Measurements from ENCODE around the gene BRDT. TPM values are rescaled to one million over a fixed set of nuclear protein-coding genes. Genes with fewer than 3 reads are reported as not detected.

The BRDT gene
- total RNA-seq (under 1 TPM in 1 of 2 donors, not detected in 1; 0.68 TPM), total RNA-seq (0 to 0.15 reads per million in 2 donors)

- no peaks in the 10 kb centered on the region for H3K36me3 Mint-ChIP-seq (ENCODE audit: low read depth)
- no peak for DNase-seq
- H3K27me3 Mint-ChIP-seq, result no peaks in the 10 kb centered on the region
Measured at GRCh38 chr1:91949356-91949699, at the start of gene BRDT. BRDT (plus strand) TSS chr1:91949401; CDS start chr1:91962755, 13,354 bp downstream.

GRCh38 chr1:91900562-91900961 is 48.6 kb upstream of the BRDT start:
- no peak overlapping the region for H3K27ac Mint-ChIP-seq

More at GRCh38 chr1:91949356-91949699, at the start of gene BRDT:
- peaks cover 13% of the 10 kb centered on the region for H3K4me1 Mint-ChIP-seq
- no peak for ATAC-seq
- peak within 1 kb of the TSS; percentile 85 for H3K27ac Mint-ChIP-seq
- H3K9me3 ChIP-seq (ENCODE audit: control insufficient read depth, low read length, poor library complexity, severe bottlenecking), result no peaks in the 10 kb centered on the region
- H3K4me3 Mint-ChIP-seq, result peak within 1 kb of the TSS; percentile 75

DNA sequence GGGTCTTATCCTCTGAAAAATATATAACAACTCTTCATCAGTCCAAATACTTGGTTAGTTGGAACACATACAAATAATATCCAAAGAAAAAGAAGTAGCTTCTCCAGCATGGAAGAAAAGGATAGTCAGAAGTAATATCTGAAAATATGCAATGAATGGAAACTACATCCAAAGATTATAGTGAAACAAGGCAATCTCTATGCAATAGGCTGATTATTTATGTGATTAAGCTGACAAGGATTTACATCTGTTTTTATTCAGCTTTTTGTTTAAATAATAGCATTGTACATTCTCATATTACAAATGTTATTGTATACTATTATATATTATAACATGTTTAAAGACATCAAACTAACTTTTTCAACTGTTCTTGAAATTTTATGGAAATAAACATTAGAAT is 48.0 kb upstream of the BRDT start:
- no peaks in the 10 kb centered on the region for H3K9me3 ChIP-seq (ENCODE audit: control insufficient read depth, low read length, poor library complexity, severe bottlenecking)
- no peak for ATAC-seq
- no peak overlapping the region for H3K27ac Mint-ChIP-seq

More at GRCh38 chr1:91900562-91900961, 48.6 kb upstream of the BRDT start:
- H3K4me3 Mint-ChIP-seq, result no peak overlapping the region
- no peaks in the 10 kb centered on the region for H3K36me3 Mint-ChIP-seq (ENCODE audit: low read depth)
- DNase-seq, result no peak
- H3K4me1 Mint-ChIP-seq, result peaks cover 6% of the 10 kb centered on the region
- no peak for ATAC-seq
- no peaks in the 10 kb centered on the region for H3K9me3 ChIP-seq (ENCODE audit: control insufficient read depth, low read length, poor library complexity, severe bottlenecking)
- no peaks in the 10 kb centered on the region for H3K27me3 Mint-ChIP-seq

GRCh38 chr1:91912266-91912665 is 36.9 kb upstream of the BRDT start:
- Mint-ChIP-seq H3K4me3 (no peak overlapping the region), H3K4me1 (no peaks in the 10 kb centered on the region), H3K27ac (no peak overlapping the region), H3K27me3 (no peaks in the 10 kb centered on the region), H3K36me3 (ENCODE audit: low read depth) (no peaks in the 10 kb centered on the region)
- no peaks in the 10 kb centered on the region for H3K9me3 ChIP-seq (ENCODE audit: control insufficient read depth, low read length, poor library complexity, severe bottlenecking)
- DNase-seq (no peak), ATAC-seq (no peak)

More for the DNA sequence above, 48.0 kb upstream of the BRDT start:
- H3K36me3 Mint-ChIP-seq (ENCODE audit: low read depth), result no peaks in the 10 kb centered on the region
- peaks cover 2% of the 10 kb centered on the region for H3K4me1 Mint-ChIP-seq
- no peak for DNase-seq
- H3K4me3 Mint-ChIP-seq, result no peak overlapping the region
- no peaks in the 10 kb centered on the region for H3K27me3 Mint-ChIP-seq

GRCh38 chr1:91913018-91913417 is 36.2 kb upstream of the BRDT start:
- H3K27ac Mint-ChIP-seq, result no peak overlapping the region
- no peak for ATAC-seq
- no peaks in the 10 kb centered on the region for H3K9me3 ChIP-seq (ENCODE audit: control insufficient read depth, low read length, poor library complexity, severe bottlenecking)
- H3K36me3 Mint-ChIP-seq (ENCODE audit: low read depth), result no peaks in the 10 kb centered on the region
- no peaks in the 10 kb centered on the region for H3K27me3 Mint-ChIP-seq
- no peak overlapping the region for H3K4me3 Mint-ChIP-seq
- DNase-seq, result no peak
- no peaks in the 10 kb centered on the region for H3K4me1 Mint-ChIP-seq

DNA sequence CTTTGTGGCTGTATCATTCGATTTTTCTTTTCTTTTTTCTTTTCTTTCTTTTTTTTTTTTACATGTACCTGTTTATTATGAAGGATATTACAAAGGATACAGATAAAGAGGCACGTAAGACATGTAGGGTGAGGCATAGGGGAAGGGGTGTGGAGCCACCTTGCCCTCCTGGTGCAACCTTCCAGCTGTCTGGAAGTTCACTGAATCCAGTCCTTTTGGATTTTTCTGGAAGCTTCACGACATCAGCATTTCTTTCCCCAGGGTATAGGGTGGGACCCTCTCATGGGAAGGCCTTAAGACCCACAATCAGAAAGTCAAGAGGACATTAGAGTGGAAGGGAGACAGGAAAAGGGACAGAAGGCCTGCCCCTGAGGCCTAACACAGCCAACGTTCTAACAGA is 33.2 kb upstream of the BRDT start:
- DNase-seq (no peak), ATAC-seq (no peak)
- Mint-ChIP-seq H3K27ac (no peak overlapping the region), H3K4me1 (no peaks in the 10 kb centered on the region), H3K4me3 (no peak overlapping the region), H3K36me3 (ENCODE audit: low read depth) (no peaks in the 10 kb centered on the region), H3K27me3 (peaks cover 4% of the 10 kb centered on the region)
- H3K9me3 ChIP-seq (ENCODE audit: control insufficient read depth, low read length, poor library complexity, severe bottlenecking), result no peaks in the 10 kb centered on the region

- no peak overlapping the region for H3K4me3 Mint-ChIP-seq
- H3K36me3 Mint-ChIP-seq (ENCODE audit: low read depth), result no peaks in the 10 kb centered on the region
- no peak for ATAC-seq
- H3K27ac Mint-ChIP-seq, result no peak overlapping the region
- H3K27me3 Mint-ChIP-seq, result peaks cover 4% of the 10 kb centered on the region
- no peaks in the 10 kb centered on the region for H3K4me1 Mint-ChIP-seq
- H3K9me3 ChIP-seq (ENCODE audit: control insufficient read depth, low read length, poor library complexity, severe bottlenecking), result no peaks in the 10 kb centered on the region
- no peak for DNase-seq
Measured at GRCh38 chr1:91916811-91917460, 32.3 kb upstream of the BRDT start.

DNA sequence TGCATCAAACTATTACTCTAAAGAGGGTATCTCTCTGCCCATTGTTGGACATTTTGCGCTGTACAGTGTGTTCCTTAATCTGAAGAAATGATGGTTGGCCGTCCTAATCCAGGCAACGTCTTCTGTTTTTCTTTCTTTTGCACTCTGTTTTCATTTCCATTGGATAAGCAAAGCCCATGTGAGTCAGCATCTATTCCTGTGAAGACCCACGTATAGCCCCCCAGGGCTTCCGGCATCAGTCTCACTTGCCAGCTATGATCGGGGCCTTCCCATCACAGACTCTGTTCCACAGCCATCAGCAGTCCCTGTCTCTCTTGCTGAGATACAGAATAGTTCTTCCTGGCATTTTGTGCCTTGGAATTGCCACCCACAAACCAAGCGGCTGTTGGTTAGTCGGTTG is 29.2 kb upstream of the BRDT start:
- no peaks in the 10 kb centered on the region for H3K9me3 ChIP-seq (ENCODE audit: control insufficient read depth, low read length, poor library complexity, severe bottlenecking)
- H3K36me3 Mint-ChIP-seq (ENCODE audit: low read depth), result peaks cover 3% of the 10 kb centered on the region
- no peak overlapping the region for H3K27ac Mint-ChIP-seq
- peaks cover 8% of the 10 kb centered on the region for H3K4me1 Mint-ChIP-seq
- peaks cover 4% of the 10 kb centered on the region for H3K27me3 Mint-ChIP-seq
- no peak overlapping the region for H3K4me3 Mint-ChIP-seq
- DNase-seq (no peak), ATAC-seq (no peak)

GRCh38 chr1:91924146-91924545 is 25.1 kb upstream of the BRDT start:
- Mint-ChIP-seq H3K36me3 (ENCODE audit: low read depth) (peaks cover 3% of the 10 kb centered on the region), H3K27me3 (peaks cover 4% of the 10 kb centered on the region), H3K27ac (peak overlapping the region; percentile 66), H3K4me3 (no peak overlapping the region), H3K4me1 (peaks cover 9% of the 10 kb centered on the region)
- H3K9me3 ChIP-seq (ENCODE audit: control insufficient read depth, low read length, poor library complexity, severe bottlenecking), result no peaks in the 10 kb centered on the region
- no peak for DNase-seq
- no peak for ATAC-seq

- H3K9me3 ChIP-seq (ENCODE audit: control insufficient read depth, low read length, poor library complexity, severe bottlenecking), result no peaks in the 10 kb centered on the region
- H3K4me1 Mint-ChIP-seq, result peaks cover 10% of the 10 kb centered on the region
- H3K27ac Mint-ChIP-seq, result no peak overlapping the region
- ATAC-seq, result no peak
- no peaks in the 10 kb centered on the region for H3K27me3 Mint-ChIP-seq
- H3K36me3 Mint-ChIP-seq (ENCODE audit: low read depth), result peaks cover 3% of the 10 kb centered on the region
- no peak for DNase-seq
- H3K4me3 Mint-ChIP-seq, result no peak overlapping the region
Measured at GRCh38 chr1:91925644-91926435, 23.4 kb upstream of the BRDT start.

DNA sequence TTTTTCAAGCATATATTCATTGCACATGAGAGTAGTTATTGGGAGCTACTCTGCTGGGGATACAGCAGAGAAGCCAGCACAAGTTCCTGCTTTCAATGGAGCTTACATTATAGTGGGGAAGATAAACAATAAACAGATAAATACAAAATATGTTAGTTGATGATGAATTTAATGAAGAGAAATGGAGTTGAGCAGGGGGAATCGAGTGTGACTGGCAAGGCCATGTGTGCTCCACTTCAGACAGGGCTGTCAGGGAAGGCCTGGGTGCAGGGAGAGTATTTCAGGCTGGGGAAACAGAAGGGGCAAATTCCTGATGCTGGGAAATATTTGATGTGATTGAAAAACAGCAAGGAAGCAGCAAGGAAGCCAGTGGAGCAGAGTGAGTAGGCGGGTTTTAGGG is 21.2 kb upstream of the BRDT start:
- no peak overlapping the region for H3K27ac Mint-ChIP-seq
- no peak overlapping the region for H3K4me3 Mint-ChIP-seq
- H3K4me1 Mint-ChIP-seq, result peaks cover 10% of the 10 kb centered on the region
- no peak for ATAC-seq
- peaks cover 3% of the 10 kb centered on the region for H3K36me3 Mint-ChIP-seq (ENCODE audit: low read depth)
- DNase-seq, result no peak
- H3K27me3 Mint-ChIP-seq, result no peaks in the 10 kb centered on the region
- H3K9me3 ChIP-seq (ENCODE audit: control insufficient read depth, low read length, poor library complexity, severe bottlenecking), result no peaks in the 10 kb centered on the region

DNA sequence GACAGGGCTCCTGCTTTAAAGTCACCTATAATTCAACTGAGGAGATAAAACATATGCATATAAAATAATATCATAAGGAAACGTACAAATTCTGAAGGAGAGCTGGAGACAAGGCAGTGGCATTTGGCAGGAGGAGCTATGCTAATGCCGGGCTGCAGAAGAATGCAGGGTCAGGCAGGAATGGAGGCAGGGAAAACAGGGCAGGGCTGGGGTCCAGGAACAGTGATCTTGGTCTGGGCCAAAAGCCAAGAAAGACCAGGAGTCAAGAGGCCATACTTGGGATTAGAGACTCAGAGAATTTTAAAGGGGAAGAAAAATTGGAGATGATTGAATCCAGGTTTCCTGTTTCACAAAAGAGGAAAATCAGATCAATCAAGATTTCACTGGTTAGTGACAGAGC is 20.0 kb upstream of the BRDT start:
- peaks cover 5% of the 10 kb centered on the region for H3K4me1 Mint-ChIP-seq
- no peaks in the 10 kb centered on the region for H3K27me3 Mint-ChIP-seq
- ATAC-seq (no peak), DNase-seq (no peak)
- H3K36me3 Mint-ChIP-seq (ENCODE audit: low read depth), result peaks cover under 1% of the 10 kb centered on the region
- no peaks in the 10 kb centered on the region for H3K9me3 ChIP-seq (ENCODE audit: control insufficient read depth, low read length, poor library complexity, severe bottlenecking)
- H3K27ac Mint-ChIP-seq, result peak overlapping the region; percentile 16
- no peak overlapping the region for H3K4me3 Mint-ChIP-seq

DNA sequence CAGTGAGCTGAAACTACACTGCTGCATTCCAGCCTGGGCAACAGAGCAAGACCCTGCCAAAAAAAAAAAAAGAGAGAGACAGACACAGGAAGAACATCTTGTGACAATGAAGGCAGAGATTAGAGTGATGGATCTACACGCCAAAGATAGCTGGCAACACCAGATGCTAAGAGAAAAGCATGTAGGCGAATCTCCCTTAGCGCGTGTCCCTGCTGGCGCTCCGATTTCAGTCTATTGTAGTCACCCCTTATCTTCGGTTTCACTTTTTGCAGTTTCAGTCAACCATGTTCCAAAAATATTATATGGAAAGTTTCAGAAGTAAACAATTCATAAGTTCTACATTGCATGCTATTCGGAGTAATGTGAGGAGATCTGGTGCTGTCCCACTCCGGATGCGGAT is 11.6 kb upstream of the BRDT start:
- DNase-seq (no peak), ATAC-seq (no peak)
- Mint-ChIP-seq H3K4me3 (no peak overlapping the region), H3K27me3 (no peaks in the 10 kb centered on the region), H3K36me3 (ENCODE audit: low read depth) (no peaks in the 10 kb centered on the region), H3K4me1 (no peaks in the 10 kb centered on the region), H3K27ac (peak overlapping the region; percentile 37)
- H3K9me3 ChIP-seq (ENCODE audit: control insufficient read depth, low read length, poor library complexity, severe bottlenecking), result no peaks in the 10 kb centered on the region

DNA sequence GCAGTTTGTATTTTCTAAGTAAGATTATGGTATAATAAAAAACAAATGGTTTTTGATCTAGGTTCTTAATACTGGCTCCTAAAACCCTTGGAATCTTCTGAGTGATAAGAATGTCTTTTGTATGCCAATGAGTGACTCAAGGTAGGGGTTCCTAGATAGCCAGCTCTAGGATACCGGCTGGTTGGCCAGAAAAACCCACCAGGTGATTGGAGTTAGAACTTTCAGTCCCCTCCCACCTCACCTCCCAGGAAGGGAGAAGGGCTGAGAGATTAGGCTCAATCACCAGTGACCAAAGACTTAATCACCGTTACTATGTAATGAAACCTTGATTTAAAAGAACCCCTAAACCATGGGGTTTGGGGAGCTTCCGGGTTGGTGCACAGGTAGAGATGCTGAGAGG is 8.7 kb upstream of the BRDT start:
- no peak overlapping the region for H3K27ac Mint-ChIP-seq
- no peak overlapping the region for H3K4me3 Mint-ChIP-seq
- DNase-seq (no peak), ATAC-seq (no peak)
- no peaks in the 10 kb centered on the region for H3K9me3 ChIP-seq (ENCODE audit: control insufficient read depth, low read length, poor library complexity, severe bottlenecking)
- no peaks in the 10 kb centered on the region for H3K4me1 Mint-ChIP-seq
- no peaks in the 10 kb centered on the region for H3K36me3 Mint-ChIP-seq (ENCODE audit: low read depth)
- H3K27me3 Mint-ChIP-seq, result no peaks in the 10 kb centered on the region
